ENCODE results near the gene GAN.

GAN gene

DNA sequence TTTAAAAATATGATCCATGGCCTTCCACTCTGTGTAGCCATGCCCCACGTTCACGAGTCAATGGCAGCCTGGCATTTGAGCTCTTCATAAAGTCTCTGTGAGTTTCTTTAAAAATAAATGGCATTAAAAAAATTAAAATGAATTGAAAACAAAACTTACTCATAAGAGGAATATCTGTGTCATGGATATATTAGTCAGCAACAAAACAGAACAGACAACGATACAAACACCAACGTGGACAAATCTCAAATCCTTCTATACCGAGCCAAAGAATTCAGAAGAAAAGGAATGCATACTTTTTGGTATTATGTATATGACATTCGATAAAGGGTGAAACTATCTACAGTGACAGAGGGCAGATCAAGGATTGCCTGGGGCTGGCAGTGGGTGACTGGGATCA, 121.6 kb downstream of the GAN start:
- no peak for DNase-seq

DNA sequence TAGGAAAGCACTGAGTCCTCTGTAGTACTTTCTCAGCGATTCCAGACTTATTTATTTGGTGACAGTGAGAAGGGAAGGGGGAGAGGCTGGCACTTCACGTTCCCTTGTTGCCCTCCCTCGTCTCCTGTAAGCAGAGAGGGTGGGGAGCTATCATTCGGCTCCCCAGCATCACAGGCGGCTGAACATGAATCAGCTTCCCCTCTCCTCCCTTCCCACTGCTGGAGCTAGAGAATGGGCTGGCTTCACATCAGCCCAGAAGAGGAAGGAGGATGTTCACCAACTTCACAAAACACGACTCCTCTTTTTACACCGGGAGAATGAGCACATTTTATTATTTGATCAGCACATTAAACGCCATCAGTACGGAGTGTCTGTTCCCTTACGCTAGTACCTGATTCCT, 123.1 kb downstream of the GAN start:
- DNase-seq = no peak
